HG03520 (cell line): ENCODE measurements around the gene CRADD.
"Not testable (repeated sequence)": the region's sequence is repeated elsewhere in the genome, so short reads cannot be mapped to it uniquely, and the experiment has no call there.

Experiments
- ATAC-seq: cut with Tn5 transposase; IDR thresholded peaks from one replicate; pipeline ENCODE4 v1.9.1; 2021; ENCODE audit warnings: mild to moderate bottlenecking, moderate library complexity; ENCODE audit not compliant: unreplicated experiment

CRADD gene

GRCh38 chr12:93705237-93705636 is 28.1 kb downstream of the CRADD start:
- no peak for ATAC-seq

- ATAC-seq: no peak
Observed at GRCh38 chr12:93706387-93706786, 29.2 kb downstream of the CRADD start.

GRCh38 chr12:93706824-93707223 is 29.6 kb downstream of the CRADD start:
- ATAC-seq: no peak

GRCh38 chr12:93707836-93708235 is 30.7 kb downstream of the CRADD start:
- ATAC-seq: no peak

- no peak for ATAC-seq
Observed at GRCh38 chr12:93708952-93709351, 31.8 kb downstream of the CRADD start.

- ATAC-seq: no peak
Observed at GRCh38 chr12:93709386-93709785, 32.2 kb downstream of the CRADD start.

GRCh38 chr12:93710574-93710926 is 33.4 kb downstream of the CRADD start:
- ATAC-seq: no peak

- ATAC-seq: not testable (repeated sequence)
Observed at GRCh38 chr12:93711502-93711901, 34.3 kb downstream of the CRADD start.

GRCh38 chr12:93712200-93712599 is 35.0 kb downstream of the CRADD start:
- no peak for ATAC-seq

GRCh38 chr12:93713060-93713459 is 35.9 kb downstream of the CRADD start:
- no peak for ATAC-seq

GRCh38 chr12:93713800-93714199 is 36.6 kb downstream of the CRADD start:
- ATAC-seq: no peak

GRCh38 chr12:93714382-93714781 is 37.2 kb downstream of the CRADD start:
- ATAC-seq: no peak

GRCh38 chr12:93719710-93720109 is 42.5 kb downstream of the CRADD start:
- no peak for ATAC-seq

GRCh38 chr12:93720559-93720958 is 43.4 kb downstream of the CRADD start:
- no peak for ATAC-seq

- no peak for ATAC-seq
Observed at GRCh38 chr12:93722179-93722578, 45.0 kb downstream of the CRADD start.

- ATAC-seq: no peak
Observed at GRCh38 chr12:93722835-93723567, 45.8 kb downstream of the CRADD start.

- no peak for ATAC-seq
Observed at GRCh38 chr12:93723568-93723930, 46.4 kb downstream of the CRADD start.

GRCh38 chr12:93725531-93725930 is 48.4 kb downstream of the CRADD start:
- ATAC-seq: no peak

- no peak for ATAC-seq
Observed at GRCh38 chr12:93727195-93727811, 50.1 kb downstream of the CRADD start.

GRCh38 chr12:93727911-93728310 is 50.7 kb downstream of the CRADD start:
- ATAC-seq: no peak

- no peak for ATAC-seq
Observed at GRCh38 chr12:93729934-93730333, 52.8 kb downstream of the CRADD start.

- ATAC-seq: no peak
Observed at GRCh38 chr12:93733358-93733757, 56.2 kb downstream of the CRADD start.

GRCh38 chr12:93733928-93734327 is 56.8 kb downstream of the CRADD start:
- no peak for ATAC-seq
